NCI-H146 (cell line): ENCODE data around the gene GREB1.
A peak's percentile ranks its signal among the peaks of the same experiment; 100 is the strongest.

Experiments
- DNase-seq: peaks from one replicate; lab custom pipeline; 2025; lab: John Stamatoyannopoulos, UW

GREB1 gene

GRCh38 chr2:11665510-11666362, 131.9 kb downstream of the GREB1 start:
- DNase-seq: no peak

- DNase-seq: no peak
Measured at GRCh38 chr2:11667194-11667593, 133.3 kb downstream of the GREB1 start.

GRCh38 chr2:11667866-11668637, 134.2 kb downstream of the GREB1 start:
- no peak for DNase-seq

- no peak for DNase-seq
Measured at GRCh38 chr2:11669454-11670291, 135.8 kb downstream of the GREB1 start, which contains the start of gene NTSR2. Gene NTSR2, minus strand, starts transcription at chr2:11670195. Its CDS starts 66 bp downstream, at chr2:11670129.

- no peak for DNase-seq
Measured at GRCh38 chr2:11672407-11672806, 138.6 kb downstream of the GREB1 start.

- no peak for DNase-seq
Measured at GRCh38 chr2:11674983-11675382, 141.1 kb downstream of the GREB1 start.

- no peak for DNase-seq
Measured at GRCh38 chr2:11675423-11676112, 141.7 kb downstream of the GREB1 start.

- DNase-seq: peak; percentile 60
Measured at GRCh38 chr2:11676640-11677039, 142.8 kb downstream of the GREB1 start.

GRCh38 chr2:11677136-11678055, 143.6 kb downstream of the GREB1 start:
- DNase-seq: no peak

GRCh38 chr2:11678306-11678960, 144.6 kb downstream of the GREB1 start:
- no peak for DNase-seq

GRCh38 chr2:11679016-11679415, 145.2 kb downstream of the GREB1 start:
- DNase-seq: no peak

GRCh38 chr2:11679486-11680181, 145.8 kb downstream of the GREB1 start:
- DNase-seq: no peak

- DNase-seq: no peak
Measured at GRCh38 chr2:11680182-11680900, 146.5 kb downstream of the GREB1 start.

- DNase-seq: no peak
Measured at GRCh38 chr2:11680901-11681721, 147.3 kb downstream of the GREB1 start.

GRCh38 chr2:11681722-11682589, 148.1 kb downstream of the GREB1 start:
- peak; percentile 54 for DNase-seq

- no peak for DNase-seq
Measured at GRCh38 chr2:11682590-11682915, 148.7 kb downstream of the GREB1 start.

- DNase-seq: peak; percentile 41
Measured at GRCh38 chr2:11683476-11683875, 149.6 kb downstream of the GREB1 start.
